HFFc6 (cell line): ENCODE results near the gene UNC5B. TPM values are rescaled to one million over a fixed set of nuclear protein-coding genes. Genes with fewer than 3 reads are reported as not detected.

Experiments used
- DNase-seq: peaks from one replicate; pipeline ENCODE4 v3.0.0-alpha.2; 2018
- H3K27ac Mint-ChIP-seq: 2 replicates; pipeline ENCODE4 v1.8.0; 2020; ENCODE audit warnings: mild to moderate bottlenecking, mixed read lengths
- H3K27me3 Mint-ChIP-seq: 2 replicates; pipeline ENCODE4 v1.8.0; 2021; ENCODE audit warnings: mild to moderate bottlenecking, moderate library complexity, mixed read lengths; ENCODE audit not compliant: insufficient read depth
- H3K36me3 Mint-ChIP-seq: 2 replicates; pipeline ENCODE4 v1.8.0; 2021; ENCODE audit warnings: low read depth, mixed read lengths
- H3K4me1 Mint-ChIP-seq: 2 replicates; pipeline ENCODE4 v1.8.0; 2020; ENCODE audit warnings: low read depth, mixed read lengths
- H3K4me3 Mint-ChIP-seq: 2 replicates; pipeline ENCODE4 v1.8.0; 2020; ENCODE audit warnings: mild to moderate bottlenecking, moderate library complexity, mixed read lengths
- H3K9me3 Mint-ChIP-seq: 2 replicates; pipeline ENCODE4 v1.8.0; 2020; ENCODE audit warnings: mild to moderate bottlenecking, mixed read lengths
- total RNA-seq, 6 experiments: library from RNA; stranded (reverse); fragmentation: NEBNext Ultra II Directional; extraction: Animal tissue kit (Norgen Biotek cat#: 25700); gene quantifications; 2 replicates in 1 of 6; 3 replicates in 5 of 6; pipeline ENCODE4 v1.2.3, GENCODE V29; 2021
- TF ChIP-seq, protein P1 (sequence below): fragments of 200-600 bp; sonication (generic); IDR thresholded peaks from 2 replicates; pipeline ENCODE4 v1.5.0; 2021; ENCODE audit warnings: antibody characterized with exemption, mild to moderate bottlenecking

The UNC5B gene
- total RNA-seq, 6 experiments from 2014 or later: 5.2 to 11.6 (median 5.7) TPM

DNA sequence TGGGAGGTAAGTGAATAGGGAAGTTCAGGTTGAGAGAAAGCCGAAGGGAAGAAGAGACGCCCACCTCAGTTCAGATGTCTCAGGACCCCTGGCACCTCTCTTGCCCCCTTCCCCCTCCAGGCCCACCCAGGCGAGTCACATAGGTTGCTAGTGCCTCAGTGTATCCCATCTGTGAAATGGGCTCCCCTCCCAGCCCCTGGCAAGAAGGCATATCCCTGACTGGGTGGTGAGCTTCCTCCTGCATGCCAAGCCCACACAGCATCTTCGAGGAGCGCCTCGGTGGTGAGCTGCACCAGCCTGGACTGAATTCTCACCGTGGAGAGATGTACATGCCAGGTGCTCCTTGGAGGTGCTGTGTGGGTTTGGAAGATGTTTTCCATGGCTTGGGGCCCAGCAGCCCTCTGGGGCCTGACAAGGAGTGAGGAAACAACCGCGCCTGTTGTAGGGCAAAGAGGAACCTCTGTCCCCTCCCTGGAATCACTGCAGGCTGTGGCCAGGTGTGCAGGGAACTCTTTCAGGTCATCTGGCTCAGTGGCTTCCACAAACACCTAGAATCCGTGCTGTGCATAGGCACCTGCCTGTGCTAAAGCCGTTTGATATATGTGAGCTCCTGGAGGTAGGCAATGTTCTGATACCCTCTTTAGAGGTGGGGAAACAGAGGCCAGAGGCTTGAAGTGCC is 45.1 kb downstream of the UNC5B start:
- H3K4me1 Mint-ChIP-seq: peaks cover 46% of the 10 kb centered on the region
- no peaks in the 10 kb centered on the region for H3K9me3 Mint-ChIP-seq
- no peaks in the 10 kb centered on the region for H3K36me3 Mint-ChIP-seq
- TF ChIP-seq, protein P1, sequence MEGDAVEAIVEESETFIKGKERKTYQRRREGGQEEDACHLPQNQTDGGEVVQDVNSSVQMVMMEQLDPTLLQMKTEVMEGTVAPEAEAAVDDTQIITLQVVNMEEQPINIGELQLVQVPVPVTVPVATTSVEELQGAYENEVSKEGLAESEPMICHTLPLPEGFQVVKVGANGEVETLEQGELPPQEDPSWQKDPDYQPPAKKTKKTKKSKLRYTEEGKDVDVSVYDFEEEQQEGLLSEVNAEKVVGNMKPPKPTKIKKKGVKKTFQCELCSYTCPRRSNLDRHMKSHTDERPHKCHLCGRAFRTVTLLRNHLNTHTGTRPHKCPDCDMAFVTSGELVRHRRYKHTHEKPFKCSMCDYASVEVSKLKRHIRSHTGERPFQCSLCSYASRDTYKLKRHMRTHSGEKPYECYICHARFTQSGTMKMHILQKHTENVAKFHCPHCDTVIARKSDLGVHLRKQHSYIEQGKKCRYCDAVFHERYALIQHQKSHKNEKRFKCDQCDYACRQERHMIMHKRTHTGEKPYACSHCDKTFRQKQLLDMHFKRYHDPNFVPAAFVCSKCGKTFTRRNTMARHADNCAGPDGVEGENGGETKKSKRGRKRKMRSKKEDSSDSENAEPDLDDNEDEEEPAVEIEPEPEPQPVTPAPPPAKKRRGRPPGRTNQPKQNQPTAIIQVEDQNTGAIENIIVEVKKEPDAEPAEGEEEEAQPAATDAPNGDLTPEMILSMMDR: no peak
- H3K27me3 Mint-ChIP-seq: no peaks in the 10 kb centered on the region
- H3K4me3 Mint-ChIP-seq: no peak overlapping the region
- no peak for DNase-seq
- H3K27ac Mint-ChIP-seq: no peak overlapping the region

DNA sequence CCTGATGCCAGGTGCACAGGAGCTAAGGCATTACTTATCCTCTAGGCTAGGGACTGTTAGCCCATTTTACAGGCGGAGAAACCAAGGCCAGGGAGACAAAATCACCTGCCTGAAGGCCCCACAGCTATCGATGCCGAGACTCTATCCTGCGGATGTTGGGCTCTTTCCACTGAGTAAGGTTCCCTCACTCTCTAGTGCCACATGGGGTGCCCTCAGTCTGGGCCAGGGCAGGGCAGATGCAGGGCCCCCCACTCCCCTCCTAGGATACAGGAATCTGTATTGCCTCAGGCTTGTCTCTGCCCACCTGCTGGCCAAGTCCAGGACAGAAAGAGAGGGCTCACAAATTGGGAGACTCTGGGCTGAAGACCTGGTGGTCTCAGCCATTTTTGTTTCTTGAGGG is 45.7 kb downstream of the UNC5B start:
- TF ChIP-seq, protein P1: no peak
- Mint-ChIP-seq H3K27ac (no peak overlapping the region), H3K9me3 (no peaks in the 10 kb centered on the region), H3K36me3 (no peaks in the 10 kb centered on the region), H3K27me3 (no peaks in the 10 kb centered on the region), H3K4me3 (no peak overlapping the region), H3K4me1 (peaks cover 46% of the 10 kb centered on the region)
- no peak for DNase-seq

DNA sequence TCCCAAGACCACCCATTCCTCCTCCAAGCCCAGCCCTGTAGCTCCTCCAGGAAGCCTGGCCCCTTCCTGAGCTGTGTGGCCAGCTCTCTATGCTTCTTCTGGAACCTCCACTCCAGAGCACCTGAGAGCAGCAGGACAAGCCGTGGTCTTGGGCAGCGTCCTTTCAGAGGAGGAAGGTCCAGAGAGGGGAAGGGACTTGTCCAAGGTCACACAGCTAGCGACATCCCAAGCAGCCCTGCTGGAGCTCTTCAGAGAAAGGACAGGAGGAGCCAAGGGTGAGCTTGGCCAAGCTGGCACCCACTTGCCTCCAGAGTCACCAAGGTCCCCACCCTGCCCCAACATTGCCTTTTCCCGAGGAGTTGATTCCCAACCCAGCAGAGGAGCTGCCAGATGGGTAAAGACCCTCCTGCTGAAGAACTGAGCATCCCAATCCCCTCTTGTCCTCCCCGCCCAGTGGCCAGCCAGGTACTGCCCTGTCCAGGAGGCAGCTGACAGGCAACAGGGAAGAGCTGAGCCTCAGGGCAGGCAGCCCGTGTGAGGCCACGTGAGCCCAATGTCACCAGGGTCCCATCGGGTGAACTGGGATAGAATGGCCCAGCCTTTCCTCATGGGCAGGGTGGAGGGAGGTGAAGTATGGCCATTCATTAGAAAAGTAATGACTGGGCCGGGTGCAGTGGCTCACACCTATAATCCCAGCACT is 46.2 kb downstream of the UNC5B start:
- Mint-ChIP-seq H3K27me3 (no peaks in the 10 kb centered on the region), H3K9me3 (no peaks in the 10 kb centered on the region), H3K4me1 (peaks cover 46% of the 10 kb centered on the region), H3K36me3 (no peaks in the 10 kb centered on the region), H3K4me3 (no peak overlapping the region), H3K27ac (no peak overlapping the region)
- TF ChIP-seq, protein P1: no peak
- no peak for DNase-seq

DNA sequence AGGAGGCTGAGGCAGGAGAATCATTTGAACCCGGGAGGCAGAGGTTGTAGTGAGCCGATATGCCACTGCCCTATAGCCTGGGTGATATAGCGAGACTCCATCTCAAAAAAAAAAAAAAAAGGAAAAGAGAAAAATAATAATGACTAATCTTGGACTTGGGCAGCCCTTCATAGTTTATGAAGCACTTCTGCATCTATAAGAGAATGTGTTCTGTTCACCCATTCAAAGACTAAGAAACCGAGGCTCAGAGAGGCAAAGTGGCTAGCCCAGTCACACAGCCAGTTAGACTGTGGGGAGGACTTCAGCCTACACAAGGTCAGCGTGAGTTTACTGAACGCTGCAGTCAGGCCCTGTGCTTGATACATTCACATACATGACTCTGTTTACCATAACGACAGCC is 46.9 kb downstream of the UNC5B start:
- Mint-ChIP-seq H3K27me3 (no peaks in the 10 kb centered on the region), H3K4me3 (0 out of 2 replicates have a peak overlapping the region, but pooled peaks have one; percentile 13), H3K4me1 (peaks cover 46% of the 10 kb centered on the region), H3K27ac (peak overlapping the region; percentile 89; the same call in 1 of the 2 replicates), H3K36me3 (no peaks in the 10 kb centered on the region), H3K9me3 (no peaks in the 10 kb centered on the region)
- TF ChIP-seq, protein P1: no peak
- DNase-seq: no peak

DNA sequence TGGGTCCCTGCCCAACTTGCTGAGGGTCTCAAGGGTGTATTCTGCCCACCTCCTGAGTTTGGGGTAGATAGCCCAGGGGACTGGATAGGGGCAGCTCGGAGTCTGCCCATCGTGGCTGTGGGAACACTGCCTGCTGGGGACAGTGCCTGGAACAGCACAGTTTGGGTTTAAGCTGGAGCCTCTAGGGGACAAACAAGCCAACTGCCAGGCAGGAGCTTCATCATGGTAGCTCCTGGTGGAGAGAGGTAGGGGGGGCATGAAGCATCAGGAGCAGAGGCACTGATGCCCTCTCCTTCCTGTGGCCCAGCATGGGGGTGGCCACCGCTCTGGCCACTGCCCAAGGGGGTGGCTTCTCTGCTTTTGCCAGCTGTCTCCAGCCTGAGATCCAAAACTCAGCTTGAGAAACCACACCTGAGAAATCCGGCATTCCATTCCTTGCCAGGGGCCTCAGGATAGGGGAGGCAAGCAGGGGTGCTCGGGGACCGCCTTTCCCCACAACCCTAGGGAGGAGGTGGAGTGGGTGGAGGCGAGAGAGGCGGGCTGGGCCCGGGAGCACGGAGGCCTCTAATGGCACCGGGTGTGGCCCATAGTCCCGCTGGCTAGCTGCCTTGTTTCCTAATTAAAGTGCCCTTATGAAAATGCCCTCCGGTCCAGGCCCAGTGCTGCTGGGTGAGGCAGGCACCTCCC is 47.6 kb downstream of the UNC5B start:
- H3K27ac Mint-ChIP-seq: peak overlapping the region; percentile 89
- no peaks in the 10 kb centered on the region for H3K9me3 Mint-ChIP-seq
- DNase-seq: no peak
- H3K4me1 Mint-ChIP-seq: peaks cover 43% of the 10 kb centered on the region
- TF ChIP-seq, protein P1: peak; percentile 45
- H3K4me3 Mint-ChIP-seq: peak overlapping the region; percentile 70
- no peaks in the 10 kb centered on the region for H3K36me3 Mint-ChIP-seq
- peaks cover 1% of the 10 kb centered on the region; the same call in 1 of the 2 replicates for H3K27me3 Mint-ChIP-seq
